Posterior vena cava (tissue), 2 donors: ENCODE measurements around the gene TNKS1BP1. TPM values are rescaled to one million over a fixed set of nuclear protein-coding genes. Genes with fewer than 3 reads are reported as not detected.
A peak's percentile ranks its signal among the peaks of the same experiment; 100 is the strongest.
"Not testable (repeated sequence)": the region's sequence is repeated elsewhere in the genome, so short reads cannot be mapped to it uniquely, and the experiment has no call there.

ENCODE experiments used
- DNase-seq: peaks from one replicate; pipeline ENCODE4 v3.0.0-alpha.2; 2020; ENCODE audit warnings: low spot score
- intact Hi-C, 2 donors: fragments of 100-400 bp; cut with DNase I; formaldehyde crosslinking; loops; one replicate each; pipeline versions ENCODE4 v1.14.1 to v1.14.2; 2022 to 2023
- total RNA-seq, 2 donors: library from RNA; stranded (reverse); fragmentation: NEBNext Ultra II Directional; extraction: Animal tissue kit (Norgen Biotek cat#: 25700); gene quantifications; one replicate each; pipeline ENCODE4 v1.2.1, GENCODE V29; 2021
- donor health status: DM: yes; HTN: yes; CAD: no.
- donor health status: DM: yes; HTN: yes; CAD: no.

TNKS1BP1 gene
- total RNA-seq, 2 donors from 2014 or later: 175 to 185 TPM

GRCh38 chr11:57336856-57337255 lies 12.1 kb upstream of the TNKS1BP1 start:
- peak; percentile 52 for DNase-seq
- intact Hi-C loops: not testable (repeated sequence)

- intact Hi-C loops: no loop called here
- DNase-seq: peak; percentile 45
Observed at GRCh38 chr11:57336111-57336666, 11.4 kb upstream of the TNKS1BP1 start.

- DNase-seq: peak; percentile 97
Observed at GRCh38 chr11:57335343-57336110, 10.8 kb upstream of the TNKS1BP1 start, which contains the start of gene SSRP1. SSRP1 (minus strand) TSS chr11:57335892; CDS start chr11:57335121, 771 bp downstream.

GRCh38 chr11:57335023-57335342 lies 10.2 kb upstream of the TNKS1BP1 start:
- no peak for DNase-seq
- intact Hi-C loops: no loop called here

More at GRCh38 chr11:57335343-57336110, 10.8 kb upstream of the TNKS1BP1 start, which contains the start of gene SSRP1:
- intact Hi-C loops: no loop called here

- intact Hi-C loops: no loop called here
Observed at GRCh38 chr11:57332694-57333440, 8.1 kb upstream of the TNKS1BP1 start.

GRCh38 chr11:57331720-57332119 lies 7.0 kb upstream of the TNKS1BP1 start:
- intact Hi-C loops: no loop called here
- peak; percentile 60 for DNase-seq

More at GRCh38 chr11:57332694-57333440, 8.1 kb upstream of the TNKS1BP1 start:
- DNase-seq: peak; percentile 78

- peak; percentile 34 for DNase-seq
- intact Hi-C loops: no loop called here
Observed at GRCh38 chr11:57330029-57330428, 5.3 kb upstream of the TNKS1BP1 start.

GRCh38 chr11:57327721-57328120 lies 3.0 kb upstream of the TNKS1BP1 start:
- no peak for DNase-seq
- intact Hi-C loops: loop anchor here in 1 of 2 donors (10.0 kb wide), 1 partner anchor 337 kb away; the partner anchor contains the start of gene ZDHHC5

- intact Hi-C loops: loop anchor here in 1 of 2 donors (10.0 kb wide), 1 partner anchor 339 kb away; the partner anchor contains the start of gene ZDHHC5
- peak; percentile 87 for DNase-seq
Observed at GRCh38 chr11:57325735-57326048, 940 bp upstream of the TNKS1BP1 start.

- intact Hi-C loops: loop anchor here (5.0 to 10.0 kb wide), 2 partner anchors 340 to 1818 kb away; partner anchors contain the start of genes FAM111A (in 1 of the 2) and ZDHHC5 (in 1 of the 2)
- DNase-seq: peak; percentile 87
Observed at GRCh38 chr11:57324154-57324885, 432 bp downstream of the TNKS1BP1 start.

- no peak for DNase-seq
- intact Hi-C loops: loop anchor here (5.0 to 10.0 kb wide), 2 partner anchors 341 to 1818 kb away; partner anchors contain the start of genes FAM111A (in 1 of the 2) and ZDHHC5 (in 1 of the 2)
Observed at GRCh38 chr11:57323855-57324153, 948 bp downstream of the TNKS1BP1 start.

GRCh38 chr11:57323167-57323854 lies 1.4 kb downstream of the TNKS1BP1 start:
- DNase-seq: no peak
- intact Hi-C loops: loop anchor here (5.0 to 10.0 kb wide), 2 partner anchors 341 to 1819 kb away; partner anchors contain the start of genes FAM111A (in 1 of the 2) and ZDHHC5 (in 1 of the 2)

GRCh38 chr11:57322256-57323166 lies 2.2 kb downstream of the TNKS1BP1 start:
- intact Hi-C loops: loop anchor here (5.0 to 10.0 kb wide), 2 partner anchors 342 to 1820 kb away; partner anchors contain the start of genes FAM111A (in 1 of the 2) and ZDHHC5 (in 1 of the 2)
- DNase-seq: peak; percentile 96

- intact Hi-C loops: loop anchor here (5.0 to 10.0 kb wide), 2 partner anchors 343 to 1821 kb away; partner anchors contain the start of genes FAM111A (in 1 of the 2) and ZDHHC5 (in 1 of the 2)
- no peak for DNase-seq
Observed at GRCh38 chr11:57321388-57322255, 3.1 kb downstream of the TNKS1BP1 start.

GRCh38 chr11:57320719-57321387 lies 3.9 kb downstream of the TNKS1BP1 start:
- intact Hi-C loops: loop anchor here (5.0 to 10.0 kb wide), 2 partner anchors 344 to 1821 kb away; partner anchors contain the start of genes FAM111A (in 1 of the 2) and ZDHHC5 (in 1 of the 2)
- DNase-seq: no peak
